HG03457 (cell line): ENCODE results near the gene GSG1L.
"Not testable (repeated sequence)": the region's sequence is repeated elsewhere in the genome, so short reads cannot be mapped to it uniquely, and the experiment has no call there.

Source experiments
- ATAC-seq: cut with Tn5 transposase; IDR thresholded peaks from one replicate; pipeline ENCODE4 v1.9.1; 2021; ENCODE audit warnings: moderate number of reproducible peaks; ENCODE audit not compliant: unreplicated experiment

The GSG1L gene

GRCh38 chr16:27954191-27954590, 109.3 kb downstream of the GSG1L start:
- ATAC-seq, result no peak

DNA sequence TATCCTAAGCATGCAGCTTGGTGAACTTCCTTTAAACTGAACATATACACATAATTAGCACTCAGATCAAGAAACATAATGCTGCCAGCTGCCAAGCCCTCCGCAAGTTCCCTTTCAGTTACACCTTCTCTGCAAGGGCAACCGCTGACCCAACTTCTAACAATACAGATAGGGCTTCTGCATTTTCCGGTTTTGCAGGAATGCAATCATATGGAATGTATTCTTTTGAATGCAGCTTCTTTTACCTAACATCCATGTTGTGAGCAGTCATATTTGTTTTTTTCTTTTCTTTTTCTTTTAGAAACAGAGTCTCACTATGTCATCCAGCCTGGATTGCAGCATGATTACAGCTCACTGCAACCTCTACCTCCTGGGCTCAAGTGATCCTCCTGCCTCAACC, 110.7 kb downstream of the GSG1L start:
- ATAC-seq, result no peak

DNA sequence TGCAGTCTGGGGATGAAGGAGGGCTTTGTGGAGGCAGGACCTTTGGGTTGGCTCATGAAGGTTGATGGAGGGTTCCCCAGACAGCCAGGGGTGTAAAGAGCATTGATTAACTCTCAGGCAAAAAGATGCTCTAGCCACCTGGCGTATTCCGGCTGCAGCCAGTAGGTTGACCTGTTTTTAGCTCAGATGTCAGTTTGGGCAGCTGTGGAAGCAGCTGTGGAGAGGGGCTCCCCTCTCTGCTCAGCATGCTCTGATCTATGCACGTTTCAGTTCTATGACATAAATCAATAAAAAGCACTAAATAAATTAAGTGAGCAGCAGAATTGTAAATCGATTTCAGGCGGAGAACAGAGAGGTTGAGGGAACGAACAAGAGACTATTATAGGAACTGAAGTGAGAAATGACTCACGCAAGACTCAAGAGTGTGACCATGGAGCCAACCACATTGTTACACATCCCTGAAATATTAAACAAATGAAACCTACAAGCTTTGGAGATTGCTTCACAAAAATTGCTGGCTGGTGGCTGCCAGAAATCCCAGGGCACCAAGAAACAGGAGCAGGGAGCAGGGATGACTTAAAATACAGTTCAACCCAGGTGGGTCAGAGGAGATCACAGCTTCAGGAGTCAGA, 111.9 kb downstream of the GSG1L start:
- ATAC-seq, result no peak

DNA sequence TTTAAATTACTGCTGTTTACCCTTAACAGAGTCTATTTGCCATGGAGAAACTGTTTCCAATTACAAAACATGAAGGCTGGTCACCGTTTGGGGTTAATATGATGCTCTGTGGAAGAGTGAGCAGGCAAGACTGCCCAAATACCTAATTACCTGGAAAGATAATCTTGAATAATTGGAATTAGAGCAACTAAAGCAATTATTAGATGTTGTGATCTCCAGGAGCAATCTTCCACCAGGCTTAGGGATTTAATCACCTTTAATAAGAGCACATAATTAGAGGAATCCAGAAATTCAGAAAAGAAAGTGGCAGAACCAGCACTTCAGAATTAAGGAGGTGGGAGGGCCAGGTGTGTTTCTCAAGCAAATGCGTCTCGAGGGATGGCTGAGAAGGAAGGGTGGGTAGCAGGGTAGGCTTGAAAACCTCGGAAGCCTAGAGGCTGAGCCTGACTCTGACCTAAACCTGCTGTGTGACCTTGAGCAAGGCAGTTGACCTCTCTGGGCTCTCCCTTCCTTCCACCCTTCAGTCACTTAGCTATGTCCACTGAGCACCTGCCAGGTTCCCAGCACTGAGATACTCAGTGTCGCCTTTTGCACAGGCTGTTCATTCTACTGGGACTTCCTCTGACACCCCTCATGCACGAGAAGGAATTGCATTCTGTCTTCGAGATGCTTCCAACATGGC, 113.2 kb downstream of the GSG1L start:
- no peak for ATAC-seq

DNA sequence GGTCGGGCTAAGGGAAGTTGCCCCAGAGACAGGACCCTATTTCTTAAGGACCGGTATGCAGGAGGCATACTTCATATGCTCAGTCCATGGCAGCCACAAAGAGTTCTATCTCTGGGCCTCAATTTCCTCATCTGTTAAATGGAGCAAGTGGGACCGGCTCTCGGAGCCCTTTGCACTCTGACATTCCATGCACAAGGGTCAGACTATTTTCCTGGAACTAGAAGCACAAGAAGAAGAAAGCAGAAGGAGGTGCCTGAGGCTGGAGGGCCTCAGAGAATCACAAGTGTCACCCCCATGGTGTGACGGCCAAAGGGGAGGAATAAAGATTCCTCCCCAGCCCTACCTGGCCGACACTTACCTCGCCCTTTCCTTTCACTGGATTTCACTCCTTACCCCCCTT, 115.8 kb downstream of the GSG1L start:
- ATAC-seq, result no peak

GRCh38 chr16:27945233-27945973, 118.1 kb downstream of the GSG1L start:
- no peak for ATAC-seq

DNA sequence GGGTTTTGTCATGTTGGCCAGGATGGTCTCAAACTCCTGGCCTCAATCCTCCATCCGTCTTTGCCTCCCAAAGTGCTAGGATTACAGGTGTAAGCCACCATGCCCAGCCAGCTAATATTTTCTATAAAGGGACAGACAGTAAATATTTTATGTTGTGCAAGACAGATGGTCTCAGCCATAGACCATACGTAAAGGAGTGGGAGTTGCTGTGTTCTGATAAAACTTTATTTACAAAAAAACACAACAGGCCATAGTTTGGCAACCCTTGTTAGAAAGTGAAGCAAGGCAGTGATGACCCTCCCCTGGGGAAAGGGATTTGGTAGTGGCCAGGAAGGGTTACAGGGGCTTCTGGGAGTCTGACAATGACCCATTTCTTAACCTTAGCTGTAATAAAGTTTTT, 119.7 kb downstream of the GSG1L start:
- no peak for ATAC-seq

GRCh38 chr16:27942071-27942470, 121.4 kb downstream of the GSG1L start:
- ATAC-seq, result not testable (repeated sequence)

GRCh38 chr16:27935076-27935475, 128.4 kb downstream of the GSG1L start:
- ATAC-seq, result no peak

DNA sequence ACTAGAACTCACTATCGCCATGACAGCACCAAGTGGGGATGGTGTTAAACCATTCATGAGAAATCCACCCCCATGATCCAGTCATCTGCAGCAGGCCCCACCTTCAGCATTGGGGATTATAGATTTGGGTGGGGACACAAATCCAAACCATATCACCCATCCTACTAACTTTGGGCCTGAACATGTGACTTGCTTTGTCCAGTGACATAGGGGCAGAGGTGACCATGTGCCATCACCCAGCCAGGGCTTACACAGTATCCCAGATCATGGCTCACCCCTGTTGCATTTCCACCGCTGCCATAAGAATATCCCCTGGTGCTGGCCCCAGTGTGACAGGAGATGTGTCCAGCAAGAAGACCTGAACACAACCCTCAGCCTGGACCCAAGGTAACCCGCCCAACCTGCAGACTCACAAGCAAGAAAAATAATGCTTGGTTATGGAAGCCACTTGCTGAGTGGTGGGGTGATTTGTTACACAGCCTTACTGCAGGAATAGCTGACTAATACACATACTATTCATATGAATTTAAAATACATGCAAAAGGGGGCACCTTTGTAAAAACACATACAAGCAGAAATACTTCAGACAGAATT, 130.9 kb downstream of the GSG1L start:
- no peak for ATAC-seq

GRCh38 chr16:27929818-27930217, 133.7 kb downstream of the GSG1L start:
- ATAC-seq, result no peak

DNA sequence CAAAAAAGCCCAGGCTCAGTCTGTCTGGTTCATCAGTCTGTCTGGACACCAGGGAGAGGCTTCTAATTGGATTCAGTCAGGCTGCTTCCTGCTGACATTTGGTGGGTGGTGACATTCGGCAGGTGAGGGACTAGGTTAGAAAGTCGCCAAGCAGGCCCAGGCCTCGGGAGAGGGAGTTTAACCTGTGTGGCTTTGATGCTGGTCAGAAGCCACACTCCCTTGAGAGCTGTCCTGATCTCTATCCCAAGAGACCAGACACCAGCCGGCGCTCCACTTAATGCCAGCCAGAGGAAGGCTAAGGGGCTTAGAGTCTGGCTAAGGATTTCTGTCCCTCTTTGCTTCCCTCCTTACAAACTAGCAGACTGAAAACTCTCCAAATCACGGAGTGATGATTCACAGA, 135.0 kb downstream of the GSG1L start:
- no peak for ATAC-seq

DNA sequence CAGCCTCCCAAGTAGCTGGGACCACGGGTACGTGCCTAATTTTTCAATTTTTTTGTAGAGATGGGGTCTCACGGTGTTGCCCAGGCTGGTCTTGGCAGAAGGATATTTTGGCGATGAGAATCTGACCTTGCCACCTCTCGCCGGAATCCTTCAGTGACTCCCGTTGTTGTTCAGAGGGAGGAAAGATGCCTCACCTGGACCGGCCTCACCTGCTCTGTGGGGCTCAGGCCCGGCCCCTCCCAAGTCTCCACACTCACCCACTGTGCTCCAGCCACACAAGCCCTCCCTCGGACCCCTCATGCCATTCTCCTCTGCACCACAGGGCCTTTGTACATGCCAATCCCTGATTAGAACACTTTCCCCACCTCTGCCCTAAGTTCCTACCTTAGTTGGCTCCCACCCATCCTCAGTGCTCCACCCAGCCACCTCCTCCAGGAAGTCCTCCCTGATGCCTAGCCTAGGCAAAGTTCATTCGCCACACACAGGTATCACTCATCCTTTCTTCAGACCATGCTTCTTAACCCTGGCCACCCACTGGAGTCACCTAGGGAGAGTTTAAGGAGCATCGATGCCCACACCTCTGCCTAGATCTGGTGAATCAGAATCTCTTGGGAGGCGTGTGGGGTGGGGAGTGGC, 136.1 kb downstream of the GSG1L start:
- ATAC-seq, result no peak

DNA sequence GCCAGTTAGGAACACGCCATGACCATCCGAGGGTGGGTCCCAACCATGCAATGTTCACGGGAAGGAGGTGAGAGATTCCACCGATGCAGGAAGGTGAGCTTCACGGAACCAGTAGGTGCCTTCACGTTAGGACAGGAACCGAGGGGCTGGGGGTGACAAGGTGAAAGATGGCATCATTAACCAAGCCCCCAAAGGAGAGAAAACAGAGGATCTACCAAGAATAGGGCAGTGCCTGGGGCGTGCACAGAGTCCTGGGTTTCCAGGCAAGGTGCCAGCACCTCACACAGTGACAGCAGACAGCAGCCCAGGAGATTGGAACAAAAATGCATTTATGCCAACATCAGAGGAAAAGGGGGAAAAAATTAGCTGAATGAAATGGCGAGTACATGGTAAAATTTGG, 137.9 kb downstream of the GSG1L start:
- ATAC-seq, result no peak

DNA sequence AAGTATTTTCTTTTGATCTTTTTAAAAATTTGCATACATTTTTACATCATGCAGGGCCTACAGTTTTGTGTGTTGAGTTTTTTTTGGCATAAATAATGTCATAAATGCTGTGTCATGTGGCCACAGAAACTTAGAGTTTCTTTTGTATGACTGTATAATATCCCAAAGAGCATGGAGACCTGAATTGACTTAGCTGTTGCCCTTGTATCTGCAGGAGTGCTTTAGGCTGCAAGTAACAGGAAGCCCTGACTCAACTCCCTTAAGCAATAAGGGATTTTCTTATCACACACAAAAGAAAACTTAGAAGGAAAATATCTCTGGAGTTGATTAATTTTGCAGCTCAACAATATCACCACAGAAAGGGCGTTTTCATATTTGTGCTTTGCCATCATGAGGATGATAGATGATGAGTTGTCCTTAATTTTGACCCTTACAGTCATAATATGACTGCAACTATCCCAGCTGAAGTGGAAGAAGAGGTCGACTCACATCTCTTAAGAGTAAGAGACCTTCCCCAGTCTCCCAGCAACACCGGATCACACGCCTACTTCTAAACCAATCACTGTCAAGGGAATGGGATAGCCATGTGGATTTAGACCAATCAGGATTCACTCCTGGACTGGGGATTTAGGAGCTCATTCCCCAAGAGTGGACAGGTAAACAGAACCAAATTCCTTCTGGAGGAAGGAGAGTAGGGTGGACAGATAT, 138.9 kb downstream of the GSG1L start:
- no peak for ATAC-seq

- ATAC-seq, result no peak
Observed at GRCh38 chr16:27923751-27924150, 139.8 kb downstream of the GSG1L start.

GRCh38 chr16:27922433-27922832, 141.1 kb downstream of the GSG1L start:
- no peak for ATAC-seq

DNA sequence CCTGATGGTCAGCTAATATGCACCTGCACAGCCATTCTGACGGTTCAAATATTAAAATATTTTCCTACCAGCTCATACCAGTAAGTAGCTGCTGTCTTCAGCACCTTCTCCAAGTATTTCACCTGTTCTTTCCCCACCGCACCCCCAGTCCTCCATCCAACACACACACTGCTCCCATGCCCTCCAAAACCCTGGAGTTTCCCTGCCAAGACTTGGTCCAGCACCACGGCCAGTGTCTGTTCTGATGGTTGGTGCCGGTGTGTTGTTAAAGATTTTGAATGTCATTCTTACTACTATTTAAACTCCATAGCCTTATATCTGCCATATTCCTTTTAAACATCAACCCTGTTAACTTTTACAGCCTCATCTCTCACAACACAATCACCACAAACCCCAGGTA, 142.4 kb downstream of the GSG1L start:
- ATAC-seq, result no peak

DNA sequence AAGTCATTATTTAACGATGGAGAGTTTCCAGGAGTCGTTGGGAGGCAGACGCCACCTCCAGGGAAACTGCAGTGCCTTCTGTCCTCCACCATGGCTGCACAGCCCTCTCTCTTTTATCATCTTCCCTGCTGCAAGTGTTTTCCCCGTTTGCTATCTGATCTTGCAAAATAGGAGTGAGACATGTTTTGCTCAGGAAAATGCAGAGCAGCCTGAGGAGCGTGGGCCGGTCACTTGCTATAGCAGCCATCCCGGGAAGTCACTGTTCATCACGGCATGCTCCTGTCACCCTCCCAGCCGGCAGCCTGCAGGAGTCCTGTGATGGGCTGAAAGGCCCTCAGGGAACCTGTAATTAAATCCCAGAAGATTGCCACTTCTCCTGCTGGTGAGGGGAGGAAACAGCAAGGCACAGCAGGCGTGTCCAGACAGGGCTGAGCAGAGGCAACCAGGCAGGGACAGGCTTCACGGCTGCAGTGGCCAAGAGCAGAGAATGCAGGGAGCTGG, 143.1 kb downstream of the GSG1L start:
- ATAC-seq, result no peak

DNA sequence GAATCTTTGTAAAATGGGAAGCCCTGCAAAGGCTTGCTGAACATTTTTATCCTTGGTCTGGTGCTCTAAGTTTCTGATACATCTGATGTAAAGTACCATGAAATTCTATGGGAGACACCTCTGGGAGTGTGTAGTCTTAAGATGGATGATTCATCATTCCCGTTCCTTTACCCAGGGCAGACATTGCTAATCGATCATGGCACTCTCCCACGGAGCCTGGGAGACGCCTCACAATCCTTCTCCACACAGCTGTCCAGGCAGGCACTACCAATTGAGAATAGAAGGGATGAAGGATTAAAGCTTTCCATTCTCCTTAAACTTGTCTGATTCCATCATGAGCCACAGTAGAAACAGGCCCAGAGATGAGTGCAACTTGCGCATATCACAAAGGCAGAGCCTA, 144.8 kb downstream of the GSG1L start:
- no peak for ATAC-seq

- no peak for ATAC-seq
Observed at GRCh38 chr16:27917949-27918348, 145.6 kb downstream of the GSG1L start.
